ENCODE results near the gene BEST2.

The BEST2 gene

DNA sequence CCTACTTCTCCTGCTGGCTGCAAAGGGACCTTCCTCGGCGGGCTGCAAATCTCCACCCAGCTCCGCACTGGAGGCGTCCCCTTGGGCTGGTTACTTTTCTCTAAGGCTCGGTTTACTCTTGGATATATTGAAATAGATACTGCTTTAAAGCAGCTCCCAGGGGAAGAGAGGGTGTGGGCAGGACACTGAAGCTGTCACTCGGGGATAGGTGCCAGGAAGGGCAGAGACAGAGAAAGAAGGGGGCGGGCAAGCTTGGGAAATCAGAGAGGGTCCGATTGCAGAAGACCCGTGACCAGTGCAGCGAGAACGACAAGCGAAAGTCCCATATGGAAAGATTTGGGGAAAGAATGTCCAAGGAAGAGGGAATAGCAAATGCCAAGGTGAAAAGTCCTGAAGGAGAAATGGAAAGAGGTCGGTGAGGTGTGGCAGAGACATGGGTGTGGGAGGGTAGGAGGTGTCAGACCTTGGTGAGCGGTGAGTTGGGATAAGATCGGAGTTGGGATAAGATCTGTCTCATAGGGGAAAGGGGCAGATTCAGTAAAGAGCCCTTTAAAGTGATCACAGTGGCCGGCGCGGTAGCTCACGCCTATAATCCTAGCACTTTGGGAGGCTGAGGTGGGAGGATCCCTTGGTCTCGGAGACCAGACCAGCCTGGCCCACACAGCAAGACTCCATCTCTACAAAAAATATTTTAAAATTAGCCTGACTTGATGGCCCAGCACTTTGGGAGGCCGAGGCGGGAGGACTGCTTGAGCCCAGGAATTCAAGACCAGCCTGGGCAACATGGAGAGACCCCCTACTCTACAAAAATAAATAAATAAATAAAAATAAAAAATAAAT is 50.9 kb downstream of the BEST2 start:
- no peak for DNase-seq

DNA sequence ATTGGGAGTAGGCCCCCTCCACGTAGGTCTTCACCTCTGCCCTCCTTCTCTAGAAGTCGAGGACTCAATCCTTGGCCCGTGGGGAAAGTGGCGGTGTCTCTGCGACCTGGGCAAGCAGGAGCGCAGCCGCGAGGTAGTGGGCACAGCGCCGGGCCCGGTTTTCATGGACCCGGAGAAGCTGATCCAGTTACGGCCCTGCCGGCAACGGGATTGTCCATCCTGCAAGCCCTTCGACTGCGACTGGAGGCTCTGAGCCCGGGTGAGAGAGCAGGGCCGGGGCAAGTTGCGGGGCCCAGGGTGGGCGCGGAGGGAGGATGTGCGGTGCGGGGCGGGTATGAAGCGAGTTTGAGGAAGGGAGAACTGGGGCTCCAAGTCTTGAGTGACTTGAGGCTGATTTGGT is 52.5 kb downstream of the BEST2 start:
- no peak for DNase-seq

DNA sequence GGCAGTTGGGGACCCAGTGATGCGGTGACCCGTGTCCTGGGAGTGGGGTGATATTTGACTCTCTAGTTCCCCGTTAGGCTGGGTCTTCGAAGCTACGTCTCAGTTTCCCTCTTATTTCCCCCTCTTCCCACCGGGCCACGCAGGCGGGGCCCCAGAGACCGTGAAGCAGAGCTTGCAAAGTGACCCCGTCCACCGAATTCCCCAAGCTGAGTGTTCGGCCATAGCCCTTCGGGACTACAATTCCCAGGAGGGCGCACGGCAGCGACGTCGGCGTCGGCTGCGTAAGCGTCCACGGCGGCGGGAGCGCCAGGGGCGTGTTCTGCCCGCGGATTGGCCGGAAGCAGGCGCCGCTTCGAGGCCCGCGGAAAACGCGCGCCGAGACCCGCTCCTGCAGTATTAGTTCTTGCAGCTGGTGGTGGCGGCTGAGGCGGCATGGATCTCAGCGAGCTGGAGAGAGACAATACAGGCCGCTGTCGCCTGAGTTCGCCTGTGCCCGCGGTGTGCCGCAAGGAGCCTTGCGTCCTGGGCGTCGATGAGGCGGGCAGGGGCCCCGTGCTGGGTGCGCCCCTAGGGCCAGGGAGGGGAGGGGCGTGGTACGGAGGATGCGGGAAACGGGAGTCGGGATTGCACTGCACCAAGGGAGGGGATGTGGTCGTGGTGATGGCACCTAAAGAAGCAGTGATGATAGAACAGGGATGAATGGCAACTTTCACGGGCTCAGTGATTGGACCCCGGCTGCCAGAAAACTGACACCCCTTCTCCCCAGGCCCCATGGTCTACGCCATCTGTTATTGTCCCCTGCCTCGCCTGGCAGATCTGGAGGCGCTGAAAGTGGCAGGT is 54.9 kb downstream of the BEST2 start, which contains the start of gene RNASEH2A:
TSS of gene RNASEH2A (plus strand) at position 343 of the 840 bp plus-strand sequence. CDS start at position 433, 90 bp downstream.
- DNase-seq, result peak; percentile 94

All from islet precursor cell (in vitro differentiated cells).